ENCODE results near the gene TEX48.

GRCh38 chr9:114678795-114679194 is 3.2 kb downstream of the TEX48 start:
- no peak for TF ChIP-seq CTCF (IDR thresholded peaks at IDR 0.05; ENCODE audit: borderline replicate concordance, extremely low read depth, low read length, poor library complexity, severe bottlenecking)
- no peak for TF ChIP-seq EZH2 (IDR thresholded peaks at IDR 0.05; ENCODE audit: borderline replicate concordance, low read depth, low read length, severe bottlenecking)
